Measurements from ENCODE around the gene ASCL2. TPM values are rescaled to one million over a fixed set of nuclear protein-coding genes. Genes with fewer than 3 reads are reported as not detected.

ASCL2 gene
- total RNA-seq, 1 experiment from 2014 or later: 32.5 TPM

GRCh38 chr11:2222451-2222850, 47.9 kb downstream of the ASCL2 start:
- Mint-ChIP-seq H3K9me3 (ENCODE audit: unreplicated experiment) (peaks cover 29% of the 10 kb centered on the region), H3K36me3 (ENCODE audit: insufficient read depth, unreplicated experiment) (no peaks in the 10 kb centered on the region), H3K27ac (ENCODE audit: unreplicated experiment) (no peak overlapping the region), H3K27me3 (ENCODE audit: insufficient read depth, unreplicated experiment) (no peaks in the 10 kb centered on the region), H3K4me1 (ENCODE audit: low read depth, unreplicated experiment) (peaks cover 8% of the 10 kb centered on the region), H3K4me3 (ENCODE audit: unreplicated experiment) (no peak overlapping the region)
- ChIA-PET CTCF (no interaction called here), POLR2A (no interaction called here)
- Histone ChIP-seq H3K4me1 (peaks cover 21% of the 10 kb centered on the region), H3K27me3 (replicated peaks; ENCODE audit: control insufficient read depth, insufficient read depth, low read length) (no peaks in the 10 kb centered on the region), H3K9me3 (peaks cover 19% of the 10 kb centered on the region), H3K36me3 (ENCODE audit: control insufficient read depth, insufficient read depth, low read length) (no peaks in the 10 kb centered on the region), H3K4me3 (ENCODE audit: low read depth, low read length) (no peak overlapping the region)
- BruUV-seq (replicated peaks): no TSS peak
- TF ChIP-seq CTCF (IDR thresholded peaks at IDR 0.05; ENCODE audit: insufficient read depth in 1 of 2, low read depth in 1 of 2, low read length in 1 of 2, severe bottlenecking in 1 of 2, unreplicated experiment in 1 of 2): no peak
- DNase-seq: no peak
- intact Hi-C loops (cut with micrococcal nuclease; ENCODE audit: unreplicated experiment): no loop called here

GRCh38 chr11:2221591-2221990, 48.8 kb downstream of the ASCL2 start:
- Mint-ChIP-seq H3K36me3 (ENCODE audit: insufficient read depth, unreplicated experiment) (no peaks in the 10 kb centered on the region), H3K27ac (ENCODE audit: unreplicated experiment) (no peak overlapping the region), H3K9me3 (ENCODE audit: unreplicated experiment) (peaks cover 22% of the 10 kb centered on the region), H3K4me3 (ENCODE audit: unreplicated experiment) (no peak overlapping the region), H3K4me1 (ENCODE audit: low read depth, unreplicated experiment) (peaks cover 8% of the 10 kb centered on the region), H3K27me3 (ENCODE audit: insufficient read depth, unreplicated experiment) (no peaks in the 10 kb centered on the region)
- Histone ChIP-seq H3K36me3 (ENCODE audit: control insufficient read depth, insufficient read depth, low read length) (no peaks in the 10 kb centered on the region), H3K4me1 (peaks cover 21% of the 10 kb centered on the region), H3K9me3 (peaks cover 15% of the 10 kb centered on the region), H3K27me3 (replicated peaks; ENCODE audit: control insufficient read depth, insufficient read depth, low read length) (no peaks in the 10 kb centered on the region), H3K4me3 (ENCODE audit: low read depth, low read length) (no peak overlapping the region)
- ChIA-PET CTCF (interaction anchor here (0.6 to 0.7 kb wide), 2 partner anchors 28 to 322 kb away, joined by 3 read pairs; no protein-coding TSS in a partner anchor), POLR2A (no interaction called here)
- no peak for DNase-seq
- no TSS peak for BruUV-seq (replicated peaks)
- TF ChIP-seq CTCF (IDR thresholded peaks at IDR 0.05; ENCODE audit: insufficient read depth in 1 of 2, low read depth in 1 of 2, low read length in 1 of 2, severe bottlenecking in 1 of 2, unreplicated experiment in 1 of 2): no peak
- intact Hi-C loops (cut with micrococcal nuclease; ENCODE audit: unreplicated experiment): no loop called here

- ChIA-PET POLR2A (no interaction called here), CTCF (interaction anchor here (0.6 kb wide), 1 partner anchor 29 kb away, joined by 3 read pairs; no protein-coding TSS in a partner anchor)
- no peaks in the 10 kb centered on the region for H3K27me3 ChIP-seq (replicated peaks; ENCODE audit: control insufficient read depth, insufficient read depth, low read length)
- H3K36me3 Mint-ChIP-seq (ENCODE audit: insufficient read depth, unreplicated experiment): no peaks in the 10 kb centered on the region
- no peak overlapping the region for H3K4me3 ChIP-seq (ENCODE audit: low read depth, low read length)
- intact Hi-C loops (cut with micrococcal nuclease; ENCODE audit: unreplicated experiment): no loop called here
- H3K27ac Mint-ChIP-seq (ENCODE audit: unreplicated experiment): no peak overlapping the region
- no peak for TF ChIP-seq CTCF (IDR thresholded peaks at IDR 0.05; ENCODE audit: insufficient read depth in 1 of 2, low read depth in 1 of 2, low read length in 1 of 2, severe bottlenecking in 1 of 2, unreplicated experiment in 1 of 2)
- peaks cover 8% of the 10 kb centered on the region for H3K4me1 Mint-ChIP-seq (ENCODE audit: low read depth, unreplicated experiment)
- H3K4me3 Mint-ChIP-seq (ENCODE audit: unreplicated experiment): no peak overlapping the region
- peaks cover 15% of the 10 kb centered on the region for H3K9me3 ChIP-seq
- peaks cover 27% of the 10 kb centered on the region for H3K4me1 ChIP-seq
- H3K9me3 Mint-ChIP-seq (ENCODE audit: unreplicated experiment): peaks cover 22% of the 10 kb centered on the region
- DNase-seq: no peak
- H3K36me3 ChIP-seq (ENCODE audit: control insufficient read depth, insufficient read depth, low read length): no peaks in the 10 kb centered on the region
- BruUV-seq (replicated peaks): no TSS peak
- H3K27me3 Mint-ChIP-seq (ENCODE audit: insufficient read depth, unreplicated experiment): no peaks in the 10 kb centered on the region
Measured at GRCh38 chr11:2221024-2221423, 49.4 kb downstream of the ASCL2 start.

Measured in Caco-2 (cell line).